HG03045 (cell line): ENCODE measurements around the gene MYL5.
"Not testable (repeated sequence)": the region's sequence is repeated elsewhere in the genome, so short reads cannot be mapped to it uniquely, and the experiment has no call there.

Experiments
- ATAC-seq: cut with Tn5 transposase; IDR thresholded peaks from one replicate; pipeline ENCODE4 v1.9.1; 2021; ENCODE audit warnings: mild to moderate bottlenecking, moderate library complexity; ENCODE audit not compliant: unreplicated experiment

The MYL5 gene

GRCh38 chr4:683982-684622, 9.8 kb downstream of the MYL5 start:
- ATAC-seq = no peak

DNA sequence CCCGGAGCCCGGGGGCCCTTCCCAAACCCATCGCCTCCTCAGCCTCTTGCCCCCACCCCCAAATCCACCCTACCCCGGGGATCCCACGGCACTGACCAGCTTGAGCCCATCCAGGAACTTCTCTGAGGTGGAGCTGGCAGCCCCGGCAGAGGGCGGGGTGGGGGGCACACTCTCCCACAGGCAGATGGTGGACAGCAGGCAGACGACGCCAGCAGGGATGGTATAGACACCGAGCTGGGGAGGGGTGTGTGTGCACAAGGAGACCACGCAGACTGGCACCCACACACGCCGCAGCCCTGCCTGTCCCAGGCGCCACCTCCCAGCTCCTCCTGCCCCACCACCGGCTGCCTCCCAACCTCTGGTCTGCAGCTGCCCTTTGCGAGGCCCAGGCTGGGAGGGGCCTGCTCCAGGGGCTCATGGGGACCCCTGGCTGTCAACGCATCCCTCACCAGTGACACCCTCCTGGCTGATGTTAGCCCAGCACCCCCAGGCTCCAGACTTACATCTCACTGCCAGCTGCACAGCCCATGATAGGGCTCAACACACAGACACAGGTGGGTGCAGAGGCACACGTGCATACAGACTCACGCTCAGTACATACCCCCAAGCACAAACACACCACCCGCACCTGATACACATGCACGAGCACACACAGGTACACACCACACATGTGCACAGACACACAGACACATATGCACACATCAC, 10.4 kb downstream of the MYL5 start:
- no peak for ATAC-seq

- no peak for ATAC-seq
Measured at GRCh38 chr4:685679-686412, 11.5 kb downstream of the MYL5 start.

DNA sequence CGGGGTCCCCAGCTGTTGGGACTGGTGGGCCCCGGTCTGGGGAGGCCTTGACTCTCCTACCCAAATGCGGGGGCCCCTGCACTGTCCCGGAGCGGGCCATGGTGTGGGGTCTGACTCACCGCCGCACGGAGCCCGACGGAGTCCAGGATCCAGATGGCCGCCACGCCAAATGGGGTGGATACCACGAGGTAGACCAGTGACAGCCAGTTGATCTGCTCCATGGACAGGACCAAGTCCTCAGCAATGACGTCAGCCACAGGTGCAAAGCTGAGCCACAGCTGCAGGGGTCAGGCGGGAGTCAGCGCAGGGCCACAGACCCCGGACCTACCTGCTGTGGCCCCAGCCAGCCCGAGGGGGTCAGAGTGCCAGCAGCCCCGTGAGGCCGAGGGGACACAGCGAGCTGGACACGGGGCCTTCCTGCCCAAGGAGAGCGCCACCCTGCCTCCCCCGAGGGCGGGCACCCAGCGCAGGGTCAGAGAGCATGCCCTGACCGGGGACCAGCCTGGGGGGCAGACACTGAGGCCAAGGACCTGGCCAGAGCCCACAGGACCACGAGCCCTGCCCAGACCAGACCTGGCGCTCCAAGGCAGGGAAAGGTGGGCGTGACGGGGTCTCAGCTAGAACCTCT, 12.2 kb downstream of the MYL5 start:
- no peak for ATAC-seq

GRCh38 chr4:687048-687970, 13.0 kb downstream of the MYL5 start:
- no peak for ATAC-seq

DNA sequence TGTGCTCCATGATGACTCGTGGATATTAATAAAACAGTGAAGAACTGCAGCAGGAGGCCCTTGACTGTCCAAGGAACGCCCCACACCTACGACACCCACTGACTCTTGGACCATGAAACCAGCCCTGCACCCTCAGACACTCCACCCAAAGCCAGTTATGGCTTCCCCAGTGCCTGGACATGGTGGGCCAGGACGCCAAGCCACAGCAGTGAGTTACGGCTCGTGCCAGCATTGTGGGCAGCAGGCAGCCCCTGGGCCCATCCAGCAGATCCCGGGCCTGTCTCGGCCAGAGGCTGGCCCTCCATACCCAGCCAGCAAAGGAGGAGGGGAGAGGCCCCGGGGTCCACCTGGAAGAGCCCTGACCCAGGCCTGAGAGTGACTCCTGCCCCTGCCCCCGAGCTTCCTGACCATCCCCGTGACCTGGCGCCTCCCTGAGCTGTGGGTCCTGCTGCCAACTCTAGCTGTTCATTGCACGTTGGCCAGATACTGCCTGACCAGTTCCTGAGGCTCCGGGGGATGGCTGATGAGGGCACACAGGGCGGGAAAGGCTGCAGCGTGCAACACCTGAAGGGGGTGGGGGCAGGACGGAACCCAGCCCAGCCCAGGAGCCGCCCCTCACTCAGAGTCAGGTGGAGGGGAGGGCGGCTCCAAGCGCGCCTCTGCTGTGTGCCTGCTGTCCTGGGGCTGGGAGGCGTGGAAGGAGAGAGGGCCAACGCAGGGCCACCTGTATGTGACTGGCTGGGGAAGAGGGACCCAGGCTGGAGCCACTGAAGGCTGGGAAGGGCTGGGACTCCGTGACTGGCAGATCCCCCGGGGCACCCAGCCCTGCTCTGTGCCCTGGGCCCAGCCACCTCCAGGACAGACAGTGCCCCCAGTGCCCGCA, 13.9 kb downstream of the MYL5 start:
- ATAC-seq = no peak

DNA sequence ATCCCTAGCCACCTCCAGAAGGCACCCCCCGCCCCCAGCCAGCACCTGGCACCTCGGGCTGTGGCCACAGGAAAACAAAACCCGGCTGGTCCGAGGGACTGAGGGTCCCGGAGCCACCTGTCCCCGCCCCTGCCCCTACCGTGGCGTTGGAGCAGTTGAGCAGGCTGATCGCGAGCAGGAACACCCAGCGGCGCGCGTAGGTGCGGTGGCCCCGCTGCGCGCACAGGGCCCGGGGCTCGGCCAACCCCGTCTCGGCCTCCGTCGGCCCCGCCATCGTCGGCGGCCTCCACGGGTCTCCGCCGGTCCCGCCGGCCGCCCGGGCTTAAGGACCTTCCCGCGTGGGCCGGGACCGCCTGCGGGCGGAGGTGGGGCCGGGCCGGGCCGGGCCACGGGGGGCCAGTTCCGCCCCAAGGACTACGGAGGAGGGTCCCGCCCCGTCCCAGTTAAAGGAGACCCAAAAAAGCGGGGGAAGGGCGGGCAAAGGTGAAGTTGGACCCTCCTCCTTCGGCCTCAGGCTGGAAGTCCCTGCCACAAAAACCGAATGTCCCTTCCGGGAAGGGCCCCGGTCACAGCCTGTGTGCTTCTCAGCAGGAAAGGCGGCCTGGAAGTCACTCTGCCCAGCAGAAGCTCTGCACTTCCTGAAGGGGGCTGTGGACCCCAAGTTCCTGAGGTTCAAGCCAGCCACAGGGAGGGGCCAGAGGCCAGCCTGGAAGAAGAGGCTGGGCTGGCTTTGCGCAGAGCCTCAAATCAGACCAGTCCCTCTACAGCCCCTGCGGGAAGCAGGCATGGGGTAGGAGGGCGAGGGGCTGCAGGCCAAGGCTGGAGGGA, 14.7 kb downstream of the MYL5 start, which contains the start of gene SLC49A3:
SLC49A3 (minus strand) TSS at position 298 of the 828 bp plus-strand sequence; CDS start at position 274, 24 bp downstream.
- no peak for ATAC-seq

GRCh38 chr4:689723-690122, 15.4 kb downstream of the MYL5 start:
- no peak for ATAC-seq

- ATAC-seq = no peak
Measured at GRCh38 chr4:692771-693554, 18.6 kb downstream of the MYL5 start.

DNA sequence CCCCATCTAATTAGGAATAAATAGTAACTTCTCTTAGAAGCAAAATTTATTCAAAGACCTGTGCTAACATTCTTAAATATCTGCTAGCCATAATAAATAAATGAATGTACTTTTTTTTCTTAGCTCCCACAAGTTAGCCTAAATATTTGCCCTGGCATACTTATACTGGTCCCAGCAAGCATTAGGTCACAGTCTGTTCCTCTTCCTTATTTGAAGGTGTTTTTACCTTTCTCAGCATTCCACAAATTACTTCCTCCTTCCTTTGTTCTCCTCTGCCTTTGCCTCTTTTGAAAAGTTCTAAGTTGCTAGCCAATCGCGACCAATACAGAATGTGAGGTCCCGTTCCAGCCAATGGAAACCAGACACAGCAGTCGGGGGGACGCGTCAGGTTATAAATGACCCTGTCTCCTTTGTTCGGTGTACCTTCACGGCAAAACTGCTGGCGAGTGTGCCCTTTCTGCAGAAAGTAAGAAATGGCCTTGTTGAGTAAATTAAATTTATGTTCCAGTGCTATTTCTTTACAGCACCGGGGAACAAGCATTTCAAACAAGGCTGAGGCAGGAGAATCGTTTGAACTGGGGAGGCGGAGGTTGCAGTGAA, 20.1 kb downstream of the MYL5 start:
- not testable (repeated sequence) for ATAC-seq

DNA sequence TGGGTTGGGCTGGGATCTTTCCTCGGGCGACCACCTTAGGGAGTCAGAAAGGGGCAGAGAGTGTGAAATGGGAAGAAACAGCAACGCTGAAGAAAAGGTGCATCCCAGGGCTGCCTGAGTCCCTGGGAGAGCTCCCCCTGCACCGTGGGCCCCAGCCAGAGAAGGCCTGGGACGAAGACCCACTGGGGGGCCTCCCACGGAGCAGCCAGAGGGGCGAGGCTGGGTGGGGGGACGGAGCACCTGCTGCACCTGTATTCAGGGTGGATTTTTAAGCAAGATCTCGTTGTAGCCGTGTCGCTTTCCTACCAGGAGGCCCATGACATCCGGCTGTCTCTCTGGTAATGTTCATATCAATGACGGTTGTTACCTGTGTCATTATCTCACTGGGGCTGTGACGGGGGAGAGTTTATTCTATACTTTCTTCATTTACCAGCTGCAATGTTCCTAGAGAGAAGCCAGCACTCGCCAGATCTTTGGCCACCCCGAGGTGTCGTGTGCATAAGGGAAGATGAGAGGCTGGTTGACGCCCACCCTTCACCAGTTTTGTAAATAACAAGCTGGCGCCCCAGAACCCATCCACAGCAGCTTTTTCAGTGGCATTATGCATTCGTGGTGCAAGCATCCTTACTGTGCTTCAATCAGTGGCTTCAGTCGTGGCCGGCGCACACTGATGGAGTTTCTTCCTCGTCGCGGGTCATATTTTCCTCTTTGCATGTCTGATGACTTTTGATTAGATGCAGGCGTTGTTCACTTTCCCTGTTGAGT, 25.7 kb downstream of the MYL5 start:
- no peak for ATAC-seq

GRCh38 chr4:700587-701264, 26.4 kb downstream of the MYL5 start:
- no peak for ATAC-seq

- ATAC-seq = no peak
Measured at GRCh38 chr4:702618-703048, 28.3 kb downstream of the MYL5 start.

DNA sequence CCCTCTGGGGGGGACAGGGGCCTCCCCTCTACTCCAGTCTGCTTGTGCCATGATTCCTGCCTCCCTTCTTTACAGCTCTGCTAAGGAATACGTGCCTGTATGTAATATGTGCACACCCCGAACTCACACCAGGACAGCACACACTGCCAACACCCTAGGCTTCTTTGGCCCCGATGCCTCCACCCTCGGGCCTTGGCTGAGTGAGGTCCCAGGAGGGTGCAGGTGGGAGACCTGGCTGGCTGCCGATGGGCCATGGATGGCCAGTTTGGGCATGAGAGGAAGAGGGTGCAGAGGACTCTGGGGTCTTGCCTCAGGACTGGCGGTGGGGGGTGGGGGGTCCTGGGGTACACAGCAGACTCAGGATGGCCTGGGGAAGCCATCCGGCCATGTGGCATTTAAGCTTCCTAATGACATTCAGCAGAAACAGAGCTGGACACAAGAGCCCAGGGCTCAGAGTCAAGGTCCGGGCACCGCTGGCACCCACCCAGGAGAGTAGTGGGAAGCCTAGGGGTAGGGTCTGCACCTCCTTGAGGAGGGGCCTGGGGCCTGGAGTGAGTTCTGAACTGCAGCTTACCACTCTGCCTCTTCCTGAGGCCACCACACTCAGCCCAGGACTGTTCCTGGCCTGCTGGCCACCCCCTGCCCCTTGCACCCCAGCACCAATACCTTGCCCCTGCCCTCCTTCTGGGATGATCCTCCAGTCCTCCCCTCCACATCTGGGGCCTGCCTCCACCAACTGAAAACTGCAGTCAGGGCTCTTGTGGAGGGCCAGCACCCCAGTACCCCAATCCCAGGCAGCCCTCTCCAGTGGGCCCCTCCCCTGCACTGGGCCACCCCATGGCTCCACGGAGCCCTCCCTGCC, 29.2 kb downstream of the MYL5 start:
- no peak for ATAC-seq
